ENCODE results near the gene PSME3.
"Not testable (repeated sequence)": the region's sequence is repeated elsewhere in the genome, so short reads cannot be mapped to it uniquely, and the experiment has no call there.

Gene PSME3

GRCh38 chr17:42857389-42857788 is 24.2 kb downstream of the PSME3 start:
- no peak for TF ChIP-seq CTCF (IDR thresholded peaks at IDR 0.05; ENCODE audit: control insufficient read depth, extremely low read depth, insufficient read depth)
- H3K4me3 ChIP-seq (ENCODE audit: low read depth, low read length): no peak overlapping the region
- DNase-seq (ENCODE audit: low read depth): no peak

- no peak for TF ChIP-seq CTCF (IDR thresholded peaks at IDR 0.05; ENCODE audit: control insufficient read depth, extremely low read depth, insufficient read depth)
- no peak for DNase-seq (ENCODE audit: low read depth)
- H3K4me3 ChIP-seq (ENCODE audit: low read depth, low read length): no peak overlapping the region
Observed at GRCh38 chr17:42865638-42866094, 32.5 kb downstream of the PSME3 start.

GRCh38 chr17:42866216-42866615 is 33.0 kb downstream of the PSME3 start:
- no peak for TF ChIP-seq CTCF (IDR thresholded peaks at IDR 0.05; ENCODE audit: control insufficient read depth, extremely low read depth, insufficient read depth)
- DNase-seq (ENCODE audit: low read depth): no peak
- H3K4me3 ChIP-seq (ENCODE audit: low read depth, low read length): no peak overlapping the region

GRCh38 chr17:42866631-42867575 is 33.7 kb downstream of the PSME3 start:
- no peak for DNase-seq (ENCODE audit: low read depth)
- no peak for TF ChIP-seq CTCF (IDR thresholded peaks at IDR 0.05; ENCODE audit: control insufficient read depth, extremely low read depth, insufficient read depth)
- H3K4me3 ChIP-seq (ENCODE audit: low read depth, low read length): no peak overlapping the region

- DNase-seq (ENCODE audit: low read depth); H3K4me3 ChIP-seq (ENCODE audit: low read depth, low read length): not testable (repeated sequence)
Observed at GRCh38 chr17:42867694-42868261, 34.6 kb downstream of the PSME3 start.

- TF ChIP-seq CTCF (IDR thresholded peaks at IDR 0.05; ENCODE audit: control insufficient read depth, extremely low read depth, insufficient read depth): no peak
- H3K4me3 ChIP-seq (ENCODE audit: low read depth, low read length): no peak overlapping the region
Observed at GRCh38 chr17:42868338-42868737, 35.1 kb downstream of the PSME3 start.

GRCh38 chr17:42871647-42872046 is 38.5 kb downstream of the PSME3 start:
- DNase-seq (ENCODE audit: low read depth): no peak
- TF ChIP-seq CTCF (IDR thresholded peaks at IDR 0.05; ENCODE audit: control insufficient read depth, extremely low read depth, insufficient read depth): no peak

More at GRCh38 chr17:42868338-42868737, 35.1 kb downstream of the PSME3 start:
- no peak for DNase-seq (ENCODE audit: low read depth)

More at GRCh38 chr17:42871647-42872046, 38.5 kb downstream of the PSME3 start:
- no peak overlapping the region for H3K4me3 ChIP-seq (ENCODE audit: low read depth, low read length)
